Measurements from ENCODE around the gene SRRM4.
"Not testable (repeated sequence)": the region's sequence is repeated elsewhere in the genome, so short reads cannot be mapped to it uniquely, and the experiment has no call there.

SRRM4 gene

GRCh38 chr12:119019166-119019565 is 37.8 kb downstream of the SRRM4 start:
- ATAC-seq (ENCODE audit: low read depth) (no peak), DNase-seq (ENCODE audit: low spot score in 2 of 2) (no peak)
- peaks cover 6% of the 10 kb centered on the region for H3K9me3 Mint-ChIP-seq
- no peak overlapping the region for H3K4me3 Mint-ChIP-seq
- no peak overlapping the region for H3K27ac Mint-ChIP-seq
- no peaks in the 10 kb centered on the region for H3K4me1 Mint-ChIP-seq
- peaks cover 11% of the 10 kb centered on the region for H3K27me3 Mint-ChIP-seq
- no peaks in the 10 kb centered on the region for H3K36me3 Mint-ChIP-seq

DNA sequence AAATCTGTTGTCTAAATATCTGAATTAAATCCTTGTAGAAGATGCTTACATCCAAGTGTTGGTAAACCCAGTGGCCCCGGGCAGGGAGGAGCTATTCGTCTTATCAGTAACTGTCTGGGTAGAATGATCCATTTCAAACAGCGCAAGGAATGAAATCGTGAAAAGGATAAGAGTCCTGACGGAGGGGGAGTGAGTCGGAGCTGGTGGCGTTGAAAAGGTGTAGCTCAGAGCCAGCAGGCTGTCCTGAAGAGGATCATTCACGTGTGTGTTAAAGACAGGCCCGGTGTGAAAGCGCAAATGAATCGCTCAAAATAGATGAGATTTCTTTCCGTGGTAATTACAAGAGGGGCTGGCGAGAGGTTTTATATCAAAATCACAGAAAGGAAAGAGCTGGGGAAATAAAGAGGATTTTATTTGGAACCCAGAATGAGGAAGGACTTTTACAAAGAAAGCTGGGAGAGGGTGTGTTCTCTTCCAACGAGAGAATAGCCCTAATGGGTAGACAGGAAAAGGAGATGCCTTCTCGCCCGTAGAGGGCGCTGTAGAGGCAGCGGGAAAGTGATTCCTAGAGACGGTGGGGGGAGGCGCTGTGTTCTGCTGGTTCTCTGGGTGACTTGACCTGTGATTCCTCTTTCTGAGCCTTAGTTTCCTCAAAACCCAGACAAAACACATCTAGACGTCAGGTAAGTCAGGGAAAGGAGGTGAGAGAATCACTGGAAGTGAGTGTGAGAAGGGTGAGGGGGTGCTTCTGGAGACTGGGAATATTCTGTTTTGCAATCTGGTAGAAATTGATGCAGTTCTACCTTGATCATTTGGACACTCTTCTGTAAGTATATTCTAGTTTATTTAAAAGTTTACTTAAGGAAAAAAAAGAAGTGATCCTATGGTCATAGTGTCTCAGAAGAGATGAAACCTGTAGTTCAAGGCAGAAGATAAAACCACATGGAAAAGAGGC is 39.3 kb downstream of the SRRM4 start:
- peaks cover 13% of the 10 kb centered on the region for H3K27me3 Mint-ChIP-seq
- H3K9me3 Mint-ChIP-seq: peaks cover 6% of the 10 kb centered on the region
- H3K27ac Mint-ChIP-seq: no peak overlapping the region
- no peaks in the 10 kb centered on the region for H3K4me1 Mint-ChIP-seq
- H3K4me3 Mint-ChIP-seq: no peak overlapping the region
- no peak for ATAC-seq (ENCODE audit: low read depth)
- H3K36me3 Mint-ChIP-seq: no peaks in the 10 kb centered on the region
- DNase-seq (ENCODE audit: low spot score in 2 of 2): no peak

GRCh38 chr12:119024356-119024755 is 43.0 kb downstream of the SRRM4 start:
- H3K36me3 Mint-ChIP-seq: no peaks in the 10 kb centered on the region
- ATAC-seq (ENCODE audit: low read depth): no peak
- H3K4me1 Mint-ChIP-seq: no peaks in the 10 kb centered on the region
- no peak overlapping the region for H3K4me3 Mint-ChIP-seq
- no peak overlapping the region for H3K27ac Mint-ChIP-seq
- peaks cover 6% of the 10 kb centered on the region for H3K9me3 Mint-ChIP-seq
- DNase-seq (ENCODE audit: low spot score in 2 of 2): no peak
- H3K27me3 Mint-ChIP-seq: peaks cover 5% of the 10 kb centered on the region

- Mint-ChIP-seq H3K27me3 (peaks cover 3% of the 10 kb centered on the region), H3K36me3 (no peaks in the 10 kb centered on the region), H3K9me3 (peaks cover 3% of the 10 kb centered on the region), H3K4me1 (no peaks in the 10 kb centered on the region), H3K4me3 (no peak overlapping the region), H3K27ac (no peak overlapping the region)
- DNase-seq (ENCODE audit: low spot score in 2 of 2) (no peak), ATAC-seq (ENCODE audit: low read depth) (no peak)
Observed at GRCh38 chr12:119025786-119026185, 44.4 kb downstream of the SRRM4 start.

DNA sequence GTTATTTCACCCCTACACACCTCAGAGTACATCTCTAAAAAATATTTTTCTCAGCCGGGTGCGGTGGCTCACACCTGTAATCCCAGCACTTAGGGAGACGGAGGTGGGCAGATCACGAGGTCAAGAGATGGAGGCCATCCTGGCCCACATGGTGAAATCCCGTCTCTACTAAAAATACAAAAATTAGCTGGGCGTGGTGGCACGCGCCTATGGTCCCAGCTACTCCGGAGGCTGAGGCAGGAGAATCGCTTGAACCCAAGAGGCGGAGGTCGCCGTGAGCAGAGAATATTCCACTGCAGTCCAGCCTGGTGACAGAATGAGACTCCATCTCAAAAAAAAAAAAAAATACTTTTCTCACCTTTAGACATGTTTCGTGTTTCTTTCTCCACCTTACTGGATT is 52.0 kb downstream of the SRRM4 start:
- H3K4me3 Mint-ChIP-seq; DNase-seq (ENCODE audit: low spot score in 2 of 2); H3K9me3 Mint-ChIP-seq; ATAC-seq (ENCODE audit: low read depth); H3K27me3 Mint-ChIP-seq; H3K36me3 Mint-ChIP-seq; H3K27ac Mint-ChIP-seq; H3K4me1 Mint-ChIP-seq: not testable (repeated sequence)

GRCh38 chr12:119036878-119037825 is 55.8 kb downstream of the SRRM4 start:
- no peak for ATAC-seq (ENCODE audit: low read depth)
- Mint-ChIP-seq H3K36me3 (no peaks in the 10 kb centered on the region), H3K9me3 (no peaks in the 10 kb centered on the region), H3K27ac (no peak overlapping the region), H3K27me3 (peaks cover 4% of the 10 kb centered on the region), H3K4me1 (no peaks in the 10 kb centered on the region), H3K4me3 (no peak overlapping the region)
- no peak for DNase-seq (ENCODE audit: low spot score in 2 of 2)

GRCh38 chr12:119044094-119044493 is 62.8 kb downstream of the SRRM4 start:
- H3K36me3 Mint-ChIP-seq: no peaks in the 10 kb centered on the region
- no peak overlapping the region for H3K27ac Mint-ChIP-seq
- H3K4me3 Mint-ChIP-seq: no peak overlapping the region
- H3K4me1 Mint-ChIP-seq: no peaks in the 10 kb centered on the region
- H3K27me3 Mint-ChIP-seq: peaks cover 5% of the 10 kb centered on the region
- H3K9me3 Mint-ChIP-seq: no peaks in the 10 kb centered on the region
- ATAC-seq (ENCODE audit: low read depth) (no peak), DNase-seq (ENCODE audit: low spot score in 2 of 2) (no peak)

DNA sequence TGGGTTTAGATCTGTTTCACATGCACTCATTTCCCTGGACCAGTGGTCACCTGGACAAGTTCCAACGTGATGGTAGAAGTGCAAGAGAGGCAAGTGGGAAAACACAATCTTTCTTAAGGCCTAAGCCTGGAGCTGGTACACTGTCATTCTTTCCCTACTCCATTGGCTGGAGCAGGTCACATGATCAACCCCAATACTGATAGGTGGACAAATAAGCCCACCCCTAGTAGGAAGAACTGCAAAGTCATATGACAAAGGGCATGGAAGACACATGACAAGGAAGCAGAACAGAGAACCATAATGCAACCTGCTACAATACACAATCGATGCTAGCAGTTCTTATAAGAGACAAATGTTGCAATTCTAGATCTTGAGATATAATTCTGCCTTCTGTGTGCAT is 66.3 kb downstream of the SRRM4 start:
- Mint-ChIP-seq H3K36me3 (no peaks in the 10 kb centered on the region), H3K4me1 (no peaks in the 10 kb centered on the region), H3K27me3 (peaks cover under 1% of the 10 kb centered on the region), H3K27ac (no peak overlapping the region), H3K4me3 (no peak overlapping the region), H3K9me3 (peaks cover 2% of the 10 kb centered on the region)
- no peak for ATAC-seq (ENCODE audit: low read depth)
- no peak for DNase-seq (ENCODE audit: low spot score in 2 of 2)

- ATAC-seq (ENCODE audit: low read depth): no peak
- Mint-ChIP-seq H3K27me3 (no peaks in the 10 kb centered on the region), H3K9me3 (peaks cover 5% of the 10 kb centered on the region), H3K4me1 (no peaks in the 10 kb centered on the region), H3K36me3 (no peaks in the 10 kb centered on the region), H3K27ac (no peak overlapping the region), H3K4me3 (no peak overlapping the region)
- DNase-seq (ENCODE audit: low spot score in 2 of 2): no peak
Observed at GRCh38 chr12:119050663-119051062, 69.3 kb downstream of the SRRM4 start.

- Mint-ChIP-seq H3K4me1 (no peaks in the 10 kb centered on the region), H3K4me3 (no peak overlapping the region), H3K27me3 (no peaks in the 10 kb centered on the region), H3K9me3 (peaks cover 5% of the 10 kb centered on the region), H3K36me3 (no peaks in the 10 kb centered on the region), H3K27ac (no peak overlapping the region)
- ATAC-seq (ENCODE audit: low read depth) (no peak), DNase-seq (ENCODE audit: low spot score in 2 of 2) (no peak)
Observed at GRCh38 chr12:119051474-119051873, 70.1 kb downstream of the SRRM4 start.

- H3K4me1 Mint-ChIP-seq: no peaks in the 10 kb centered on the region
- DNase-seq (ENCODE audit: low spot score in 2 of 2): no peak
- H3K4me3 Mint-ChIP-seq: no peak overlapping the region
- H3K9me3 Mint-ChIP-seq: peaks cover 5% of the 10 kb centered on the region
- no peak overlapping the region for H3K27ac Mint-ChIP-seq
- no peak for ATAC-seq (ENCODE audit: low read depth)
- H3K27me3 Mint-ChIP-seq: no peaks in the 10 kb centered on the region
- no peaks in the 10 kb centered on the region for H3K36me3 Mint-ChIP-seq
Observed at GRCh38 chr12:119052001-119052400, 70.7 kb downstream of the SRRM4 start.

GRCh38 chr12:119055977-119056376 is 74.6 kb downstream of the SRRM4 start:
- H3K4me1 Mint-ChIP-seq: no peaks in the 10 kb centered on the region
- DNase-seq (ENCODE audit: low spot score in 2 of 2) (no peak), ATAC-seq (ENCODE audit: low read depth) (no peak)
- no peak overlapping the region for H3K4me3 Mint-ChIP-seq
- H3K9me3 Mint-ChIP-seq: peaks cover 9% of the 10 kb centered on the region
- H3K27ac Mint-ChIP-seq: no peak overlapping the region
- H3K36me3 Mint-ChIP-seq: no peaks in the 10 kb centered on the region
- peaks cover 1% of the 10 kb centered on the region for H3K27me3 Mint-ChIP-seq

- Mint-ChIP-seq H3K4me3 (no peak overlapping the region), H3K36me3 (no peaks in the 10 kb centered on the region), H3K9me3 (peaks cover 4% of the 10 kb centered on the region), H3K27ac (no peak overlapping the region), H3K27me3 (peaks cover 1% of the 10 kb centered on the region), H3K4me1 (no peaks in the 10 kb centered on the region)
- no peak for ATAC-seq (ENCODE audit: low read depth)
- DNase-seq (ENCODE audit: low spot score in 2 of 2): no peak
Observed at GRCh38 chr12:119060847-119061796, 79.8 kb downstream of the SRRM4 start.

Measured in memory B cell (primary cell).